Ishikawa (cell line): ENCODE results near the gene RNF187.

Source experiments
- CEBPB ChIP-seq: IDR thresholded peaks from 2 replicates; pipeline ENCODE4 v1.6.1; 2012
- CREB1 ChIP-seq: IDR thresholded peaks from 2 replicates; pipeline ENCODE4 v1.6.1; 2012; ENCODE audit warnings: low read depth
- EP300 ChIP-seq: IDR thresholded peaks from 2 replicates; pipeline ENCODE4 v1.6.1; 2012; ENCODE audit warnings: borderline replicate concordance
- FOXM1 ChIP-seq: IDR thresholded peaks from 2 replicates; pipeline ENCODE4 v1.6.1; 2012; ENCODE audit warnings: low read depth, borderline replicate concordance
- MAX ChIP-seq: IDR thresholded peaks from 2 replicates; pipeline ENCODE4 v1.6.1; 2012
- RAD21 ChIP-seq: IDR thresholded peaks from 2 replicates; pipeline ENCODE4 v1.6.1; 2012; ENCODE audit warnings: low read depth
- USF1 ChIP-seq: IDR thresholded peaks from 2 replicates; pipeline ENCODE4 v1.6.1; 2012
- YY1 ChIP-seq: IDR thresholded peaks from 2 replicates; pipeline ENCODE4 v1.6.1; 2012; ENCODE audit warnings: low read depth
- ZBTB7A ChIP-seq: IDR thresholded peaks from 2 replicates; pipeline ENCODE4 v1.6.1; 2012; ENCODE audit warnings: low read depth

- TF ChIP-seq MAX (no peak), EP300 (no peak), RAD21 (no peak), USF1 (no peak), CREB1 (no peak), FOXM1 (no peak), YY1 (no peak), CEBPB (no peak), ZBTB7A (no peak)
Measured at GRCh38 chr1:228453022-228453560, 34.1 kb upstream of the RNF187 start.
